Frontal cortex (tissue), 4 donors: ENCODE data around the gene RTN4R. TPM values are rescaled to one million over a fixed set of nuclear protein-coding genes. Genes with fewer than 3 reads are reported as not detected.

Experiments used
- DNase-seq, 2 donors: peaks; one replicate each; pipeline ENCODE4 v3.0.0; 2012; ENCODE audit warnings: low spot score in 2 of 2
- FAIRE-seq: peaks from 2 replicates; lab custom pipeline; 2012; peaks lifted over from hg19 to GRCh38; lab: Jason Lieb, UNC
- total RNA-seq: library from RNA; depleted of rRNA; stranded (reverse); fragments of >200 nt; gene quantifications from one replicate; pipeline ENCODE4 v1.2.3, GENCODE V29; 2014
- donor health status: control.
- donor health status: control.
- donor health status: control.

RTN4R gene
- total RNA-seq, 1 donor from 2014 or later: 10.2 TPM

- FAIRE-seq (no peak), DNase-seq (no peak)
Measured at GRCh38 chr22:20234760-20235388, 33.2 kb downstream of the RTN4R start.

GRCh38 chr22:20234314-20234682 is 33.8 kb downstream of the RTN4R start:
- FAIRE-seq: no peak

GRCh38 chr22:20233351-20234313 is 34.5 kb downstream of the RTN4R start:
- FAIRE-seq: no peak

More at GRCh38 chr22:20234314-20234682, 33.8 kb downstream of the RTN4R start:
- DNase-seq: no peak

GRCh38 chr22:20232781-20233180 is 35.3 kb downstream of the RTN4R start:
- FAIRE-seq (no peak), DNase-seq (no peak)

More at GRCh38 chr22:20233351-20234313, 34.5 kb downstream of the RTN4R start:
- no peak for DNase-seq

GRCh38 chr22:20232237-20232598 is 35.9 kb downstream of the RTN4R start:
- DNase-seq: no peak
- no peak for FAIRE-seq

- FAIRE-seq (no peak), DNase-seq (no peak)
Measured at GRCh38 chr22:20231514-20232236, 36.4 kb downstream of the RTN4R start.

- FAIRE-seq: no peak
Measured at GRCh38 chr22:20230777-20231420, 37.2 kb downstream of the RTN4R start.

GRCh38 chr22:20229916-20230775 is 38.0 kb downstream of the RTN4R start:
- FAIRE-seq (no peak), DNase-seq (peak in 1 of 2 donors; percentile 53)

More at GRCh38 chr22:20230777-20231420, 37.2 kb downstream of the RTN4R start:
- no peak for DNase-seq

GRCh38 chr22:20228939-20229272 is 39.2 kb downstream of the RTN4R start:
- no peak for FAIRE-seq

GRCh38 chr22:20228055-20228938 is 39.8 kb downstream of the RTN4R start:
- DNase-seq (no peak), FAIRE-seq (no peak)

More at GRCh38 chr22:20228939-20229272, 39.2 kb downstream of the RTN4R start:
- DNase-seq: no peak

GRCh38 chr22:20227363-20227762 is 40.8 kb downstream of the RTN4R start:
- DNase-seq: no peak
- FAIRE-seq: no peak

GRCh38 chr22:20226760-20227350 is 41.3 kb downstream of the RTN4R start:
- DNase-seq (no peak), FAIRE-seq (no peak)

GRCh38 chr22:20226077-20226716 is 41.9 kb downstream of the RTN4R start:
- FAIRE-seq: no peak

GRCh38 chr22:20225693-20225966 is 42.5 kb downstream of the RTN4R start:
- FAIRE-seq (no peak), DNase-seq (no peak)

More at GRCh38 chr22:20226077-20226716, 41.9 kb downstream of the RTN4R start:
- DNase-seq: no peak

GRCh38 chr22:20224917-20225692 is 43.0 kb downstream of the RTN4R start:
- no peak for DNase-seq
- FAIRE-seq: no peak

GRCh38 chr22:20224256-20224626 is 43.9 kb downstream of the RTN4R start:
- no peak for FAIRE-seq

More at GRCh38 chr22:20224256-20224626, 43.9 kb downstream of the RTN4R start:
- DNase-seq: no peak
